Skin epidermis (tissue), 12 donors: ENCODE data around the gene BCAS3.

Experiments
- H3K27ac ChIP-seq, 21 experiments: fragments of 200-600 bp; sonication (generic) in 11 of 21; one replicate each; pipeline ENCODE4 v1.5.0; 2020; ENCODE audit warnings: mild to moderate bottlenecking in 3 of 21, inconsistent platforms in 2 of 21, moderate library complexity in 2 of 21
- H3K4me3 ChIP-seq, 7 experiments: fragments of 200-600 bp; sonication (generic) in 2 of 7; one replicate each; pipeline ENCODE4 v1.5.0; 2020; ENCODE audit warnings: inconsistent platforms in 2 of 7, mild to moderate bottlenecking in 2 of 7, moderate library complexity in 1 of 7

The BCAS3 gene

DNA sequence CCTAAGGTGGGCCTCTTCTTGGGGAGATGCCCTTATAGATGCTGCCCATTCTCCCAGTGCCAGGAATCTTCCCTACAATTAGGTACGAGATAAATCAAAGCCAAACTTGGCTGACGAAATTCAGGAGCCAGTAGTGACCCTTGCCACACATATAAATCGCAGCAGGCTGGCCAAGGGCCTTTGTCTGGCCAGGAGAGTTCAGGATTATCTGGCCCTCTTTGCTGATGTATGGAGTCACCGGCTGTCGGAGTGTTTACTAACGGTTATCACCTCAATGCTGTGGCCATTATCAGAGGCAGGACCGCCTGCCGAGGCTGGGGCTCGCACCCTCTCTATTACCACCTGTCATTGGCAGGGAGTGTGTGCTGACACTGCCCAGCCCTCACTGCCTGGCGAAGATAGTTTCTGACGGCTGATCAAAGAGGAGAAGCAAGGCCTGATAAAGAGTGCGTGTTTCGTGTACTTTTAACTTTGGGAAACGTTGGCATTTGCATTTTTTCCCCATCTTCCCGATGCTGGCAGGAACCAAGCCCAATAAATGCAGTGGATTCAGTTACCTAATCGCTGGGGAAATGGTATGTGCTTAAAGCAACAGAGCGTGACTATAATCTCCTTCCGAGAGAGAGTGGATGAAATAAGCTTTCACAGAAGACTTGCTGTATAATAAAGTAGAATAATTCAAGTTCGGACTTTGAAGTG, 689.2 kb downstream of the BCAS3 start:
- Histone ChIP-seq H3K4me3 (no peak overlapping the region), H3K27ac (no peak overlapping the region)

DNA sequence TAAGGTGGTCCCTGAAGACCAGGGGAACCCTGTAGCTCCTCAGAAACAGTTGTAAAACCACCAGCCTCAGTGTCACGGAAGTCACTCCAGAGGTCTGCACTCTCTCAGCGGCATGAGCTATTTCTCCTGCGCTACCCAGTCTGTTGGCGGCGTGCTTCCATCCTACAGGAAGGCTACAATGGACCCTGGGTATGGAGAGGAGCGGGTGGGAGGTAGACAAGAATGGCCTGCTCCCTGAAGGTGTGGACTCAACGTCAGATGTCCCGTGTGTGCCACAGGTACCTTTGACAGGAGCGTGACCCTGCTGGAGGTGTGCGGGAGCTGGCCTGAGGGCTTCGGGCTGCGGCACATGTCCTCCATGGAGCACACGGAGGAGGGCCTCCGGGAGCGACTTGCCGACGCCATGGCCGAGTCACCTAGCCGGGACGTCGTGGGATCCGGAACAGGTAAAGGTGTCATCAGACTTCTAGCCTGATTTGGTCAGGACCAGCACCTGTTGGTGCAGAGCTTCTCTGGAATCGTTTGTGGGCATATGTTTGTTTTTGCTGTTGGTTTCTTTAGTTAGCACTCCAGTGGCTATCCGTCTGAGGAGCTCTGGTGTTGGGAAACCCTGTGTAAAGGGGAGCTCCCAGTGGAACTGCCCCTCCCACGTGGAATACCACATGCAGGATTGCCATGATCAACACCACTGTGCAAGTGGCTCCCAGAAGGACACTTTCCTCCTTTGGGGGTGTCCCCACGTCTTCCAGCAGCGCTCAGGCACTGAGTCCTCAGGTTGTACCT, 690.6 kb downstream of the BCAS3 start:
- Histone ChIP-seq H3K27ac (no peak overlapping the region), H3K4me3 (no peak overlapping the region)

DNA sequence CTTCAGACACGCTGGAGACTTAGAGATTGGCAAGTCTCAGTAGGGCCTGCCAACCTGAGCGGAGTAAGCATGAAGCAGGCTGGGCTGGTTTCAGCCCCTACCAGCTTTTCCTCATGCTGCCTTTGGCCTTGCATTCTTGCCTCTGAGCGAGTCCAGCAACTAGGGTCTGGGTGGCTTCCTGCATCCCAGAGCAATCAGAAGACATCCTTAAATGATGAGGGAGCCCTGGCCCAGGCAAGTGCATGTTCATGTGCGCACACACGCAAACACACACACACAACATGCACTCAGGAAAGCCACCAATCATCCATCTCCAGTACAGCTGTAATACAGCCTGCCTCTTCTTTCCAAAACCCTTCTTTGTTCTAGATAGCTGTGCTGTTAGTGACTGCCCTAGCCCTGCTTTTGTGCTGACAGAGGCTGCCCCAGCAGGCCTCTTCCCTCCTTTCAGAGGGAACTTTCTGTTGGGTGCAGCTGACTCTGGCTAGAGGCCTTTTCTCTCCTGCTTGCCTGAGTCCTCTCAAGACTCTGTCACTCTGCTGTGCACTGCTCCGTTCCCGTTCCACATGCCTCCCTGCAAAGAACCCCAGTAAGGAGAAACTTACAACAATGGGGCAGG, 691.3 kb downstream of the BCAS3 start:
- H3K4me3 ChIP-seq, result no peak overlapping the region
- no peak overlapping the region for H3K27ac ChIP-seq

DNA sequence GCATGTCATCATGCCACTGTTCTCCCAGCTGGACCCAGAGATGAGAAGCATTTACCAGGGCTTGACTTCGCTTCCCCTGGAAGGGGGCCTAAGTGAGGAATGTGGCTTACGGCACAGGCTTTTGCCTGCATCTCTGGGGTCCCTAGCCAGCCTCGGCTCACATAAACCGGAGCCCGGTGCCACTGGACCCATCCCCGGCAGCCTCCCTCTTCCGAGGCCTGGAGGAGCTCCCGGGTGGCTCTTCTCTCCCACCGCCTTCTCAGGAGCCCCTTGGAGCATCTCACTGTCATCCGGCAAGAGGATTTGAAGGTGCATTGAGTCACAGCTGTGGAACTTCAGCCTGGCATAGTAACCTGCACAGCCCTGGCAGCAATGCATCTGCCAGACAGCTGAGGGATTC, 692.1 kb downstream of the BCAS3 start:
- Histone ChIP-seq H3K27ac (no peak overlapping the region), H3K4me3 (no peak overlapping the region)

DNA sequence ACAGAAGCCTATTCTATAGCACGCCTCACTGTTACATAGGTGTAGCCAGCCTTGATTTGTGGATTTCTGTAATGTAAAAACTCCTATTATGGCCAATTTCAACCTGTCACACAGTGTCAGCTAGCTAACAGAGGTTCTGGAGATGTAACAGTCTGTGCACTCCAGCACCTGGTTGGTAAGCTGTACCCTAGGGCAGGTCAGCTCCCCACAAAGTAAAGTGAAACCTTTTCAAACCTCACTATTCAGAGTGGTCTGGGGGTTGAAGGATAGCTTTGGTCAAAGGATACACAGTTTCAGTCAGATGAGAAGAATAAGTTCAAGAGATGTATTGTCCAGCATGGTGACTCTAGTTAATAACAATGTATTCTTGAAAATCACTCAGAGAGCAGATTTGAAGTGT, 693.5 kb downstream of the BCAS3 start:
- no peak overlapping the region for H3K4me3 ChIP-seq

DNA sequence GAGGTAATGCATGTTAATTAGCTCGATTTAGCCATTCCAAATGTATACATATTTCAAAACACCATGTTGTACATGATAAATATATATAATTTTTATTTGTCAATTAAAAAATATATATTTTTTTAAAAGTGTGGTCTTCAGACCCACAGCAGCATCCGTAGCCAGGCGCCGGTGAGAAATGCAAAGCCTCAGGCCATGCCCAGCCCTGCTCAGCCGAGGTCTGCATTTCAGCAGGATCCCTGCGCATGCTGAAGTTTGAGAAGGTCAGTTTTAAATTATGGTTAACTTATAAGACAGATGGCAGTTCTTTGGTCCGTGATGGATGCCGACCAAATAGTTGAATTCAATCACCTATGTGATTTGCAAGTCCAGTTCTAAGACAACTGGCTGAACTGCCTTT, 694.0 kb downstream of the BCAS3 start:
- H3K4me3 ChIP-seq, result no peak overlapping the region
- H3K27ac ChIP-seq, result no peak overlapping the region

More for the DNA sequence above, 693.5 kb downstream of the BCAS3 start:
- H3K27ac ChIP-seq, result no peak overlapping the region

DNA sequence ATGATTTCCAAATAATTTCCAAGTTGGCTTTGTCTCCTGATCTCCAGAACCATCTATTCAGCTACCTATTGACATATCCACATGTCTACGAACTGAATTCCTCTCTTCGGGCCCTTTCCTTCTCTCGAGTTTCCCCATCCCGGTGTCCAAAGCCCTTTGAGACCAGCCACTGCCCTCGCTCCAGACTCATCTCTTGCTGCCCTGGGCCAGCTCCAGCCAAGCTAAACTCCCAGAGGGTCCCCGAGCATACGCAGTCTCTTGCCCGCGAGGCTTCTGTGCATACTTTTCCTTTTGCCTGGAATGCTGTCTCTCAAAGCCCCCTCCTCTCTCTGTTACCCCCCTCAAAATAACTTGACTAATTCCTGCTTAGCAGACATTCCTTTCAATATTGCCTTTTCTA, 694.8 kb downstream of the BCAS3 start:
- Histone ChIP-seq H3K27ac (no peak overlapping the region), H3K4me3 (no peak overlapping the region)

DNA sequence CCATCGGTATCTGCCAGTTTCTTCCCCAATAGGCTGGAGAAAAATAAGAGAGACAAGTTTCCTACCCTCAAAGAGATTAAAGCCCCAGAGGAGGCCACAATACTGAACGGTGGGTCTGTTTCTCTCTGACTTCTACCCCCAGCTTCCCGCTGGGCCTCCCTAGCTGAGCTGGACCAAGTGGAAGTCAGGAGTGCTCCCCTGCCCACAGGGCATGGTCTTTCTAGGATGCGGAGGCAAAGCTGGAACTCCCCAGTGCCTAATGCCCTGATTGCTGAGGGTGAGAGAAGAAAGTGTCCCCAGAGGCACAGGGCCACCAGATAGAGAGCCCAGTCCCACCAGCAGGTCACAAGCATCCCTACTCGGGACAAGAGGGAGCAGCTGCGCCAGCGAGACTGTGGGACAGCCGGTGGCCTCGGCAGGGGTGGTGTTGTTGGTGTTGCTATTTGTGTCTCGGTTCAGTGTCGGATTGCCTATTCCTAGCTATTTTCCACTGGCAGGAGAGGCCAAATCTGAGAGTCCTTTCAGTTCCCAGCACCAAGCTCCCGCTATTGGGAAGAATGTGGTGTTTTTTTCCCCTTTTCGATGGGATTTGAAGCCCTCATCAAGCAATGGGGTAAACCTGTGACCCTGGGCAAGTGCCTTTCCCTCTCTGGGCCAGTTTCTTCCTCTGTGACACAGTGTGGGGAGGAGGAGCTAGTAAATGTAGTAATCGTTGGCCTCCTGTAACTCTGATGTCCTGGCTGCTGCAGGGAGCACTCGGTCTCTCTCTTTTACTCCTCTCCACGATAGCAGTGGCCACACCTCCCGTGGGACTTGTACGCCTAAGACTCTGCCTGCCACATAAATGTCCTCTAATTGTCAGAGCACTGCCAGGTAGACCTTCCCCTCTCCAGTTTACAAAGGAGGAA, 699.5 kb downstream of the BCAS3 start:
- no peak overlapping the region for H3K27ac ChIP-seq
- no peak overlapping the region for H3K4me3 ChIP-seq

DNA sequence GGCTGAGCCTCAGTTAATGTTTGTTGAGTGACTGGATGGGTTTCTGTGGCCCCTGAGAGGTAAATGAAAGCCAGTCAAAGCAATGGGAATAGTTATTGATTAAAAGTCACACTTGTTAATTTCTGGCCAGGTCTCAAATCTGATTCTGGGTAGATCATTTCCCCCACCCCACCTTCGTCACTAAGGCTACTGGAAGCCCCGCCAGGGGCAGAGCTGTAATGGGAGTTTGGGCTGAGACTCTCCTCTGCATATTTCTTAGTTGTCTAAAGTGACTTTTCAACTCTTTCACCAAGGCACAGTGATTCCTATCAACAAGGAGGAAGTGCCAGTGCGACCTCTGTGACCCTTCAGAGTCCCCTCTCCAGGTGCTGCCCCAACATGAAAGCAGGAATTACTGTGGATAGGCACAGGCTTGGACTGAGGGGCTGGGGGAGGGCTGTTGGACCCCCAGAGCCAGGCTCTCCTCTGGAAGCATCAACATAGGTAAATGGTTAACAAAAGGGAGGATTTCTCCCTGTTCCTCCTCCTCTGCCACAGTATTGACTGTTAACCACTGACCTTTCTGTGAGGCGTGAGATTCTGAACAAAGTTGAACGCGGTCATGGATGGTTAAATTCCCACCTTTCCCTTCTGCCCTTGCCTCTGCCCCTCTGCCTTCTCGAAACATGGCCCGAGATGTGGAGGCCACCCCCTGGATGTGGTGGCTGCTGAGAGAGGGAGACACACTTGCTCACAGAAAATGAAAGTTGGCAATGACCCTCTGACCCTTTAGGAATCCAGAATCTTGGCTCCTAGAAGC, 701.2 kb downstream of the BCAS3 start:
- Histone ChIP-seq H3K4me3 (no peak overlapping the region), H3K27ac (peak overlapping the region in 6 of 21 experiments; percentile 17 to 54 (median 32))

DNA sequence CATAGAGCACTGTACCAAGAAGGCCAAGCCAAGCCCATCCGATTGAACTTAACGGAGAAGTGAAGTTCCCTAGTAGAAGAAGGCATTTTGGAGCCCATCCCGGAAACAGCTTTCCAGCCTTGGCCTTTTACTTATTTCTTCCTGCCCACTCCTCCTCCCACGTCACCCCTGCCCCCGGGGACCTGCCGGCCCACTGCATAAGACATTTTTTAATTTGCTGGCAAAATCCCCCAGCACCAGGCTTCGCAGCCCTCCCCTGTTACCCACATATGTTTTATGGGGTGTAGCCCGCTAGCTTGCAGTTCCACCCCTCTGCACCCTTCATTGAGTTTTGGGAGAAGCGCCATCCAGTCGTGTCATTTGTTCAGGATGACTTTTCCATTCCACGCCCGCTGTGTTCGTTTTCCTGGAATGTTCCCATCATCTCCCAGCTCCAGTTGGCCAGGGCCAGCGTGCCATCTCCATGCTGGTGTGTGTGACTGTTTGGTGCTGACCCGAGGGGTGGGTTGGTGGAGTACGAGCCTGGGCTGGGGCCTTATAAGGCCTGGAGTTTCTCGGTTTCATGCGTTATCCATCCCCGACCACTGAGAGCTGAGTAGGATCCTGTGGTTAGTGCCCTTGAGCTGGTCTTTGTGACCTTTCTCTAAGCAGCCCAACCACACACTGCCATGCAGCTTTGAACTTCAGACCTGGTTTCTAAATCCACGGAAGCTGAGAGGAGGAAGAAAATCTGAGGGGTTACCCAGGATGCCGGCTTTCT, 702.0 kb downstream of the BCAS3 start:
- Histone ChIP-seq H3K27ac (peak overlapping the region in 5 of 21 experiments; percentile 13 to 54 (median 22)), H3K4me3 (no peak overlapping the region)

DNA sequence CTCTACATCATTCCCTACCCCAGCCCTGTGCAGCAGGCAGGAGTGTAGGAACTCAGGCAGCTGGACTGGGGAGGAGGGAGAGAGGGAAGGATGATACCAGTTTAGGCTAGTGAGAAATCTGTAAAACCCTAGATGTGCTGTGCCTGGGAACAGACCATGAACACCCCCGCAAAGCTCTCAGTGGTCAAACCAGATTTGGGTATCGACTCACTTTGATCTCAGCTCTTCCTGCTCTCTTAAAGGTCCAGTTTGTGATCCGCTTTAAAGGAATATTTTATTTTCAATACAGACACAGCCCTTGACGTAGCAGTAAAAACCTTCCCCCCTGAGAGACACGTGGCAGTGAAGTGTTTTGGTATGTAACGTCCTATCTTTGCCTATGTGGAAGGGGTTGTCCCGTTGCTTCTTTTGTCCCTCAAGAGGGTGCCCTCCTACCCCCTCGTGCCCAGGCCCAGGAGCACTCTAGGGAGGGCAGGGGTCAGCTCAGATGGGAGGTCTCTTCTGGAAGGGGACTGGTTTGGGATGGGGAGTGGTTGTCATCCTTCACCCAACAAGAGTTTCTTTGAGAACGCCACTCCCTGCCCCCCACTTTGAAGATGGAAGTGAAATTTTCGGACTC, 702.7 kb downstream of the BCAS3 start:
- H3K4me3 ChIP-seq, result no peak overlapping the region
- H3K27ac ChIP-seq, result peak overlapping the region in 1 of 21 experiments; percentile 22

DNA sequence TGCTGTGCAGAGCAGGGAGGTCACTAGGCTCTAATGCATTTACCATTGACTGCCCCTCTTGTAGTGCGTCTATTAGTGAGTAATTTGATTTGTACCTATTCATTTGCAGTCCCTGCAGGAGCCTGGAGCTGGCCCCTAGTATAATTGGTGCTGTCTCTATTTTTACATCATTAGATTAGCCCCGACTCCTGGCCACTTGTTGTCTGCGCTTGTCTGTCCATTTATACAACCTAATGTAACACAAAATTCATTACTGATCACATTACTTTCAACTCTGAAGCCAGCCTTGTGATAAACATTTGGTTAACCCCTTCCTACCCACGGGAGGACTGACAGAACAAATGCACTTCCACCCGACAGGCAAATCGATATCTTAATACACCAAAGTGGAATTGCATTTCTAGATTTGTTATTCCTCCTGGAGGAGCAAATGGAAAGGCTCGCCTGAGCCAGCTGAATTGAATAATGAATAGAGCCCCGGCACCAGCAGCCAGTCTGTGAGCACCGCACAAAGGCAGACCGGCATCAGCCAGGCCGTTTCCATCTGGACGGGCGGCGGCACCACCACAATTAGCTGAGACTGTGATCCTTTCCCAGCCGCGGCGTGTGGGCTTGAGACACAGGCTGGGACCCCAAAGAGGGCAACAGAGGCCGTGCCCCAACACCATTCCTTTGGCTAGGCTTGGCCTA, 703.3 kb downstream of the BCAS3 start:
- H3K4me3 ChIP-seq, result no peak overlapping the region
- peak overlapping the region in 1 of 21 experiments; percentile 14 for H3K27ac ChIP-seq

DNA sequence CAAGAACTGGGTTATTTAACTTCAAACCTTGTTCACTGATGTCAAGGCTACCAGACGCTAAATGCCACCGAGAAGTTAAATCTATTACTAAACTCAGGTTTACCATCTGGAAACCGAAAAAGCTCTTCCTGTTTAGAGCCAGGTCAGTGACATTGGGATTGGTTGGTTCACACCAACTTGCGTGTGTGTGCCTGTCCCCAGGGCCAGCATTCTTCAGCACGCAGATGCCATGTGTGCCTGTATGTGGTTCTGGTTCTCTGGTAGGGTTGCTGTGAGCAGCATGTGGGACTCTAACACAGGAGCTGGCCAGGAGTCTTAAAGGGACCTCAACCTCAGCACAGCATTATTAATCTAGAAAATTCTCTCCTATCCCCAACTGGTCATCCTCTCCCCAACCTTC, 703.9 kb downstream of the BCAS3 start:
- peak overlapping the region in 1 of 21 experiments; percentile 14 for H3K27ac ChIP-seq
- no peak overlapping the region for H3K4me3 ChIP-seq

DNA sequence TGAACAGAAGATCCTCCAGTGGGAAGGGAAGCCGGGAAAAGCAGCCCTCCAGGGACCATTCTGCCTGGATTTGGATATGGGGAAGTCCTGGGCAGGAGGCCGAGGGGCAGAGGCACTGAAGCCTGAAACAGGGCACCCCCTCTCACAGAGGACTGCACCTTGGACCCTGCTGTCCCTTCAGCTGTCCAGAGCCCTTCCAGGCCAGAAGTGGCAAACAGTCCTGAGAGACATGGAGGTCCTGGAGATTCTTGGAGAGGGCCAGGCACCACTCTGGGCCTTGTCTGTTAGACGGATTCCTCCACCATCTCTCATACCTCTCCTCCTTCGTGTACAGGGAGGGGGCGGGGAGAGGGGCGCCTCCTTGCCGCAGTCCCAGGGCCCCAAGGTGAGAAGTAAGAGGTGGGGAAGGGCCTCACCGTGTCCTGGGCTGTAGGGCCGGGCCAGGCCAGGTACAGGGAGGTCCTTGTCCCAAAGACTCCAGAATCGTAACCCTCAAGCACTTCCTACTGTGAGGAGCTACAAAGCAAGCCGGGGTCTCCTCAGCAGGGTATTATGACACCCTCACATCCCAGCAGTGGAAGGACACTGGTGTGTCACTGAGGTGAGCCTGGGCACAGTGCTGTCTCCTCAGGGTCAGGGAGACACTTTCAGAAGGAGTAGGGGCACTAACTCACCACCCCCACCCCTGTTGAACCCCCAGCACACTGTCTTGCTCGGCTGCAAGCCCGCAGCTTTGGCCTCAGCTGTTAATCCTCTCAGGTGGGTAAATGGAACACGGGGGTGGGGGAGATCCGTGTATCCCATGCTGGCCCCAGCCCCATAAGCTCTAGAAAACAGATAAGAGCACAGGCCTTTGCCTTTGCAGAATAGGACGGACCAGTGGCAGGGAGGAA, 705.4 kb downstream of the BCAS3 start:
- H3K27ac ChIP-seq, result peak overlapping the region in 5 of 21 experiments; percentile 4 to 68 (median 33)
- H3K4me3 ChIP-seq, result no peak overlapping the region

DNA sequence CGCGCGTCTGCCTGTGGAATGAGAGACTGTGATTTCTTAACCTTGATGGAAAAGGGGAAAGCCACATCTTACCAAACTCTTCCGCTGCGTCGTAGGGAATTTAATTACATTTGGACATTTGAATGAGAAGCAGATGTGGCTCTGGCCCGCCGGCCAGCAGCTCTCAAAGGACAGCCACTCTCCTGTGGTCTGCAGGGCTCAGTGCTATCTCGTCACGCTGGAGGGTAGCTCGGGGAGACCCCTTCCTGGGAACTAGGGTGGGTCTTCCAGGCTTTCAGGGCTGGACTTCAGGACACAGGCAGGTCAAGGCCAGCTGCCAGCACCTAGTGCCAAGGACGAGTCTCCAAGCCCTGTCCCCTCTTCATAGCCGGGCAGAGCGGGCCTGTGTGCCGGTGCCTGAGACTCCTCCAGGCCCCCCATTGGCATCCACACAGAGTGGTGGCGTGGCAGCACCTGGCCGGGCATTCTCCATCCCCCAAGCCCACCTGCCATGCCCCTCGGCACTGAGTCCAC, 706.1 kb downstream of the BCAS3 start:
- Histone ChIP-seq H3K4me3 (no peak overlapping the region), H3K27ac (peak overlapping the region in 5 of 21 experiments; percentile 3 to 44 (median 36))

DNA sequence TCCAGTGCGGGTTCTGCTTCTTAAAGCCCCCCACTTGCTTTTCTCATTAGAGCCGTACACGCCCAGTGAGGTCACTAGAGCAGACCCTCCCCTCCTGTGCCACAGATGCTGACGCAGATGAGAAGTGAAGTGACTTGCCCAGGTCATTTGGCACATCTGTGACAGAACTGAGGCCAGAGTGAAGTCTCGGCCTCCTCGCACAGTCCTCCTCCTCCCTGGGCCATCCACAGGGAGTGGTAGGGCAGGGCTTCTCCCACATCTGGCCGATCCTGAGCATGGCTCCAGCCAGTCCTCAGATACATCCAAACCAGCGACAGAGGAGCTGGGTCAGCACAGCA, 706.7 kb downstream of the BCAS3 start:
- Histone ChIP-seq H3K4me3 (no peak overlapping the region), H3K27ac (peak overlapping the region in 3 of 21 experiments; percentile 3 to 44 (median 40))
